ENCODE results near the gene MRPS27. TPM values are rescaled to one million over a fixed set of nuclear protein-coding genes. Genes with fewer than 3 reads are reported as not detected.
"Not testable (repeated sequence)": the region's sequence is repeated elsewhere in the genome, so short reads cannot be mapped to it uniquely, and the experiment has no call there.

MRPS27 gene
- total RNA-seq, 1 experiment from 2014 or later, result 52.7 TPM

GRCh38 chr5:72203251-72203845 is 116.7 kb downstream of the MRPS27 start:
- DNase-seq (ENCODE audit: low spot score), result no peak

GRCh38 chr5:72202331-72202825 is 117.7 kb downstream of the MRPS27 start:
- no peak for DNase-seq (ENCODE audit: low spot score)

GRCh38 chr5:72199681-72200080 is 120.4 kb downstream of the MRPS27 start:
- DNase-seq (ENCODE audit: low spot score), result no peak

GRCh38 chr5:72197393-72197792 is 122.6 kb downstream of the MRPS27 start:
- DNase-seq (ENCODE audit: low spot score), result no peak

GRCh38 chr5:72195581-72195980 is 124.5 kb downstream of the MRPS27 start:
- DNase-seq (ENCODE audit: low spot score), result no peak

GRCh38 chr5:72194846-72195245 is 125.2 kb downstream of the MRPS27 start:
- DNase-seq (ENCODE audit: low spot score), result no peak

- DNase-seq (ENCODE audit: low spot score), result no peak
Observed at GRCh38 chr5:72191404-72191803, 128.6 kb downstream of the MRPS27 start.

- no peak for DNase-seq (ENCODE audit: low spot score)
Observed at GRCh38 chr5:72189146-72189545, 130.9 kb downstream of the MRPS27 start.

- DNase-seq (ENCODE audit: low spot score), result no peak
Observed at GRCh38 chr5:72188166-72188565, 131.9 kb downstream of the MRPS27 start.

- DNase-seq (ENCODE audit: low spot score), result no peak
Observed at GRCh38 chr5:72187388-72188075, 132.5 kb downstream of the MRPS27 start.

- no peak for DNase-seq (ENCODE audit: low spot score)
Observed at GRCh38 chr5:72185496-72186329, 134.3 kb downstream of the MRPS27 start.

GRCh38 chr5:72184408-72184807 is 135.6 kb downstream of the MRPS27 start:
- no peak for DNase-seq (ENCODE audit: low spot score)

- DNase-seq (ENCODE audit: low spot score), result no peak
Observed at GRCh38 chr5:72183101-72183520, 136.9 kb downstream of the MRPS27 start.

- no peak for DNase-seq (ENCODE audit: low spot score)
Observed at GRCh38 chr5:72182686-72183085, 137.4 kb downstream of the MRPS27 start.

- no peak for DNase-seq (ENCODE audit: low spot score)
Observed at GRCh38 chr5:72180925-72181324, 139.1 kb downstream of the MRPS27 start.

- no peak for DNase-seq (ENCODE audit: low spot score)
Observed at GRCh38 chr5:72179816-72180440, 140.1 kb downstream of the MRPS27 start.

- DNase-seq (ENCODE audit: low spot score), result no peak
Observed at GRCh38 chr5:72179028-72179815, 140.8 kb downstream of the MRPS27 start.

- DNase-seq (ENCODE audit: low spot score), result no peak
Observed at GRCh38 chr5:72177538-72177937, 142.5 kb downstream of the MRPS27 start.

- no peak for DNase-seq (ENCODE audit: low spot score)
Observed at GRCh38 chr5:72172786-72173185, 147.3 kb downstream of the MRPS27 start.

GRCh38 chr5:72171667-72172066 is 148.4 kb downstream of the MRPS27 start:
- DNase-seq (ENCODE audit: low spot score), result no peak

GRCh38 chr5:72171181-72171580 is 148.9 kb downstream of the MRPS27 start:
- not testable (repeated sequence) for DNase-seq (ENCODE audit: low spot score)

All from HT-29 (cell line).